ENCODE results near the gene CDC42EP1. TPM values are rescaled to one million over a fixed set of nuclear protein-coding genes. Genes with fewer than 3 reads are reported as not detected.
A peak's percentile ranks its signal among the peaks of the same experiment; 100 is the strongest.

The CDC42EP1 gene
- total and polyA plus RNA-seq, 2 donors (not counting 3 experiments of a cell fraction or from before 2014, with no cell fraction given): 82.2 to 141 TPM

GRCh38 chr22:37561212-37562048 lies 1.1 kb downstream of the CDC42EP1 start:
- H3K9ac ChIP-seq (replicated peaks; ENCODE audit: extremely low read depth, insufficient read depth, low read length): peak overlapping the region; percentile 100
- peak overlapping the region; percentile 71 to 86 (median 74) for H3K4me3 ChIP-seq (replicated peaks in 1 of 3; ENCODE audit: insufficient read depth in 1 of 3, low read depth in 1 of 3, low read length in 3 of 3)
- DNase-seq (ENCODE audit: low read depth, low spot score) (peak; percentile 88), FAIRE-seq (peak; percentile 89)
- H3K9me1 ChIP-seq (replicated peaks; ENCODE audit: control insufficient read depth, extremely low read depth, insufficient read depth, low read length): no peaks in the 10 kb centered on the region
- dilution Hi-C loops (cut with MboI; ENCODE audit: extremely low pct_ligation_motif_present, low sequenced_read_pairs) (no loop called here), intact Hi-C loops (cut with micrococcal nuclease) (loop anchor here (1.0 to 5.0 kb wide), 5 partner anchors 16 to 191 kb away; partner anchors contain the start of genes GGA1 and LGALS1)
- ChIA-PET CTCF (interaction anchor here (0.6 to 21.8 kb wide), 14 partner anchors 16 to 89 kb away, joined by 3 to 977 read pairs (median 4); partner anchors contain the start of genes GGA1 and LGALS2), POLR2A (interaction anchor here (1.2 to 1.7 kb wide), 3 partner anchors 12 to 15 kb away, joined by 4 to 14 read pairs (median 14); no protein-coding TSS in a partner anchor)
- H3K79me2 ChIP-seq (ENCODE audit: control insufficient read depth, insufficient read depth, low read length): peaks cover 57% of the 10 kb centered on the region
- H3K27ac ChIP-seq (ENCODE audit: insufficient read depth, low read depth, low read length): peak overlapping the region; percentile 99
- H3K36me3 ChIP-seq (ENCODE audit: control insufficient read depth in 2 of 2, extremely low read depth in 1 of 2, insufficient read depth in 2 of 2, low read length in 2 of 2): peaks cover 6 to 8% of the 10 kb centered on the region in 2 experiments
- H2AFZ ChIP-seq (ENCODE audit: low read depth, low read length): no peak overlapping the region
- H3K9me3 ChIP-seq (replicated peaks; ENCODE audit: control insufficient read depth, insufficient read depth, low read length): no peaks in the 10 kb centered on the region
- H3K27me3 ChIP-seq (ENCODE audit: control insufficient read depth in 2 of 2, insufficient read depth in 2 of 2, low read length in 2 of 2): no peaks in the 10 kb centered on the region
- H3K4me2 ChIP-seq (ENCODE audit: insufficient read depth, low read length): peak overlapping the region; percentile 68
- BruUV-seq (replicated peaks): TSS peak; percentile 45
- TF ChIP-seq CTCF (IDR thresholded peaks at IDR 0.05; ENCODE audit: extremely low read depth in 1 of 2, insufficient read depth in 1 of 2, low read depth in 1 of 2, low read length in 2 of 2): peak; percentile 94
- TF ChIP-seq GATA2 (IDR thresholded peaks at IDR 0.05; ENCODE audit: insufficient read depth, insufficient read length, low read depth, low read length): no peak
- peak; percentile 34 for TF ChIP-seq JUN (IDR thresholded peaks at IDR 0.05; ENCODE audit: borderline replicate concordance, insufficient read depth, insufficient read length, low read depth)
- peak; percentile 80 for TF ChIP-seq MAX (IDR thresholded peaks at IDR 0.05; ENCODE audit: insufficient read depth, insufficient read length)
- TF ChIP-seq FOS (IDR thresholded peaks at IDR 0.05; ENCODE audit: borderline replicate concordance, insufficient read depth, low read length): no peak
- TF ChIP-seq EZH2 (IDR thresholded peaks at IDR 0.05; ENCODE audit: borderline replicate concordance, low read depth, low read length, severe bottlenecking): no peak
- peak; percentile 73 for TF ChIP-seq POLR2AphosphoS5 (IDR thresholded peaks at IDR 0.05; ENCODE audit: insufficient read depth, low read depth, low read length)
- TF ChIP-seq POLR2A (IDR thresholded peaks at IDR 0.05; ENCODE audit: low read depth, low read length): peak; percentile 47
- TF ChIP-seq MYC (IDR thresholded peaks at IDR 0.05; ENCODE audit: low read depth, low read length): peak; percentile 93
- peaks cover 61% of the 10 kb centered on the region for H3K4me1 ChIP-seq (ENCODE audit: control insufficient read depth, extremely low read depth, insufficient read depth, low read length)
- H4K20me1 ChIP-seq (replicated peaks; ENCODE audit: control insufficient read depth, extremely low read depth, insufficient read depth, low read length): no peaks in the 10 kb centered on the region

All from endothelial cell of umbilical vein (primary cell).